ENCODE results near the gene LRRC8D.
"Not testable (repeated sequence)": the region's sequence is repeated elsewhere in the genome, so short reads cannot be mapped to it uniquely, and the experiment has no call there.

The LRRC8D gene

GRCh38 chr1:89820422-89821321 is at the start of gene LRRC8D:
TSS of gene LRRC8D (plus strand) at chr1:89821032. CDS start at chr1:89933069, 112,037 bp downstream.
- no peak for DNase-seq (ENCODE audit: low read depth)

- DNase-seq (ENCODE audit: low read depth) = no peak
Measured at GRCh38 chr1:89771991-89772560, 48.8 kb upstream of the LRRC8D start.

- DNase-seq (ENCODE audit: low read depth) = not testable (repeated sequence)
Measured at GRCh38 chr1:89776104-89776503, 44.7 kb upstream of the LRRC8D start.

- not testable (repeated sequence) for DNase-seq (ENCODE audit: low read depth)
Measured at GRCh38 chr1:89777271-89777670, 43.6 kb upstream of the LRRC8D start.

- DNase-seq (ENCODE audit: low read depth) = no peak
Measured at GRCh38 chr1:89779151-89779940, 41.5 kb upstream of the LRRC8D start.

- no peak for DNase-seq (ENCODE audit: low read depth)
Measured at GRCh38 chr1:89780721-89781120, 40.1 kb upstream of the LRRC8D start.

GRCh38 chr1:89781494-89782126 is 39.2 kb upstream of the LRRC8D start:
- DNase-seq (ENCODE audit: low read depth) = no peak

- no peak for DNase-seq (ENCODE audit: low read depth)
Measured at GRCh38 chr1:89786628-89787214, 34.1 kb upstream of the LRRC8D start.

GRCh38 chr1:89790592-89790991 is 30.2 kb upstream of the LRRC8D start:
- DNase-seq (ENCODE audit: low read depth) = no peak

- no peak for DNase-seq (ENCODE audit: low read depth)
Measured at GRCh38 chr1:89791064-89791726, 29.6 kb upstream of the LRRC8D start.

- DNase-seq (ENCODE audit: low read depth) = no peak
Measured at GRCh38 chr1:89794406-89794805, 26.4 kb upstream of the LRRC8D start.

- not testable (repeated sequence) for DNase-seq (ENCODE audit: low read depth)
Measured at GRCh38 chr1:89795571-89795970, 25.3 kb upstream of the LRRC8D start.

- DNase-seq (ENCODE audit: low read depth) = not testable (repeated sequence)
Measured at GRCh38 chr1:89797876-89798275, 23.0 kb upstream of the LRRC8D start.

GRCh38 chr1:89799495-89799894 is 21.3 kb upstream of the LRRC8D start:
- DNase-seq (ENCODE audit: low read depth) = no peak

- DNase-seq (ENCODE audit: low read depth) = no peak
Measured at GRCh38 chr1:89800022-89800655, 20.7 kb upstream of the LRRC8D start.

GRCh38 chr1:89800718-89801117 is 20.1 kb upstream of the LRRC8D start:
- no peak for DNase-seq (ENCODE audit: low read depth)

GRCh38 chr1:89802051-89802450 is 18.8 kb upstream of the LRRC8D start:
- no peak for DNase-seq (ENCODE audit: low read depth)

- DNase-seq (ENCODE audit: low read depth) = no peak
Measured at GRCh38 chr1:89802841-89803240, 18.0 kb upstream of the LRRC8D start.

- peak; percentile 81 for DNase-seq (ENCODE audit: low read depth)
Measured at GRCh38 chr1:89804642-89805237, 16.1 kb upstream of the LRRC8D start.

- DNase-seq (ENCODE audit: low read depth) = no peak
Measured at GRCh38 chr1:89806616-89807015, 14.2 kb upstream of the LRRC8D start.

Measured in CMK (cell line).